GM12878 (cell line): ENCODE results near the gene PPP2R1A. TPM values are rescaled to one million over a fixed set of nuclear protein-coding genes. Genes with fewer than 3 reads are reported as not detected.

Experiments
- ATAC-seq: fragments of 200-7000 bp; cut with Tn5 transposase; 3 replicates; pipeline ENCODE4 v1.9.1; 2020; ENCODE audit warnings: mild to moderate bottlenecking, moderate library complexity
- BruUV-seq: library from RNA; stranded (reverse); fragments of 400-500 nt; replicated peaks from 2 replicates; lab custom pipeline; 2021; lab: Mats Ljungman, UMichigan
- CTCF ChIA-PET: fragments of 300-600 bp; sonication (Branson Sonifier 250); formaldehyde crosslinking; extraction: SDS; loops from one replicate; lab custom pipeline; 2021; ENCODE audit warnings: inconsistent platforms; lab: Yijun Ruan, JAX
- POLR2A ChIA-PET: fragments of 350-600 bp; formaldehyde crosslinking; extraction: SDS; loops from one replicate; lab custom pipeline; 2021; ENCODE audit warnings: inconsistent platforms; lab: Charles Lee
- RAD21 ChIA-PET: fragments of 300-600 bp; sonication (Branson Sonifier 250); formaldehyde crosslinking; loops from one replicate; lab custom pipeline; 2023; ENCODE audit warnings: antibody characterized with exemption; ENCODE audit not compliant: unreplicated experiment; lab: Charles Lee
- SMC1A ChIA-PET: fragments of 300-600 bp; sonication (Branson Sonifier 250); formaldehyde crosslinking; loops from one replicate; lab custom pipeline; 2023; ENCODE audit not compliant: unreplicated experiment, uncharacterized antibody; lab: Charles Lee
- DNase-seq: peaks from one replicate; pipeline ENCODE4 v3.0.0-alpha.2; 2011; ENCODE audit warnings: low read depth, low spot score
- FAIRE-seq: peaks from 3 replicates; lab custom pipeline; 2011; peaks lifted over from hg19 to GRCh38; lab: Jason Lieb, UNC
- H2AFZ ChIP-seq: 2 replicates; pipeline ENCODE4 v1.6.0; 2011; ENCODE audit warnings: low read depth, low read length, control low read depth; ENCODE audit not compliant: control insufficient read depth
- H3K27ac ChIP-seq: 2 replicates; pipeline ENCODE4 v1.5.1; 2011; ENCODE audit warnings: control low read depth; ENCODE audit not compliant: control insufficient read depth, insufficient read depth
- H3K27me3 ChIP-seq, 2 experiments: replicated peaks in 1 of 2; 2 replicates each; pipeline versions ENCODE4 v1.6.0 to v1.6.1; 2011; ENCODE audit warnings: low read length in 1 of 2; ENCODE audit not compliant: control insufficient read depth in 2 of 2, insufficient read depth in 2 of 2
- H3K36me3 ChIP-seq, 2 experiments: 2 replicates each; pipeline ENCODE4 v1.5.1; 2011; ENCODE audit warnings: low read length in 1 of 2; ENCODE audit not compliant: control insufficient read depth in 2 of 2, insufficient read depth in 2 of 2
- H3K4me1 ChIP-seq: 2 replicates; pipeline ENCODE4 v1.6.1; 2011; ENCODE audit warnings: mild to moderate bottlenecking, low read length, moderate library complexity, mixed read lengths; ENCODE audit not compliant: control insufficient read depth, insufficient read depth
- H3K4me2 ChIP-seq: 2 replicates; pipeline ENCODE4 v1.6.0; 2011; ENCODE audit warnings: control low read depth; ENCODE audit not compliant: control insufficient read depth, insufficient read depth
- H3K4me3 ChIP-seq: fragments of 200-600 bp; sonication (generic); 2 replicates; pipeline ENCODE4 v1.5.1; 2016
- H3K79me2 ChIP-seq: 2 replicates; pipeline ENCODE4 v1.6.0; 2011; ENCODE audit warnings: low read length; ENCODE audit not compliant: control insufficient read depth, insufficient read depth
- H3K9ac ChIP-seq: 2 replicates; pipeline ENCODE4 v1.8.0; 2011; ENCODE audit warnings: low read length, control low read depth, mixed read lengths; ENCODE audit not compliant: control insufficient read depth, insufficient read depth
- H3K9me3 ChIP-seq: replicated peaks from 3 replicates; pipeline ENCODE4 v1.5.1; 2011; ENCODE audit warnings: mild to moderate bottlenecking, low read length; ENCODE audit not compliant: control insufficient read depth, insufficient read depth
- H4K20me1 ChIP-seq: 2 replicates; pipeline ENCODE4 v1.6.0; 2011; ENCODE audit not compliant: control insufficient read depth, insufficient read depth
- BACH1 ChIP-seq: fragments of 450-650 bp; IDR thresholded peaks from 2 replicates; pipeline ENCODE4 v1.6.1; 2017; ENCODE audit warnings: mild to moderate bottlenecking, borderline replicate concordance
- CHD2 ChIP-seq: IDR thresholded peaks from 2 replicates; pipeline ENCODE4 v1.6.1; 2011; ENCODE audit warnings: low read depth, low read length, improper control_type of control experiment, borderline replicate concordance
- CREB1 ChIP-seq: IDR thresholded peaks from 2 replicates; pipeline ENCODE4 v1.6.1; 2012; ENCODE audit warnings: low read depth, mild to moderate bottlenecking, inconsistent platforms
- CREM ChIP-seq: IDR thresholded peaks from 2 replicates; pipeline ENCODE4 v1.6.1; 2014; ENCODE audit warnings: antibody characterized with exemption, low read depth
- EED ChIP-seq: sonication (generic); IDR thresholded peaks from 2 replicates; pipeline ENCODE4 v1.6.1; 2016; ENCODE audit warnings: antibody characterized with exemption, low read depth
- FOXM1 ChIP-seq: IDR thresholded peaks from 2 replicates; pipeline ENCODE4 v1.6.1; 2012; ENCODE audit warnings: low read depth, mild to moderate bottlenecking, inconsistent platforms, low read length, moderate library complexity
- HCFC1 ChIP-seq: fragments of 150-350 bp; IDR thresholded peaks from 2 replicates; pipeline ENCODE4 v1.6.1; 2014; ENCODE audit warnings: low read length
- KAT2A ChIP-seq: conservative IDR thresholded peaks from 2 replicates; pipeline ENCODE4 v1.6.1; 2011; ENCODE audit warnings: low read depth, low read length; ENCODE audit not compliant: control insufficient read depth
- MEF2A ChIP-seq: IDR thresholded peaks from 2 replicates; pipeline ENCODE4 v1.6.1; 2011; ENCODE audit warnings: low read depth, mild to moderate bottlenecking, low read length, moderate library complexity; ENCODE audit not compliant: insufficient read depth
- RFX5 ChIP-seq: IDR thresholded peaks from 2 replicates; pipeline ENCODE4 v1.6.1; 2011; ENCODE audit warnings: low read depth, low read length, improper control_type of control experiment
- SPI1 ChIP-seq: IDR thresholded peaks from 2 replicates; pipeline ENCODE4 v1.6.1; 2011; ENCODE audit warnings: low read depth, mild to moderate bottlenecking, low read length, moderate library complexity, borderline replicate concordance; ENCODE audit not compliant: insufficient read depth
- TCF3 ChIP-seq: IDR thresholded peaks from 2 replicates; pipeline ENCODE4 v1.6.1; 2012; ENCODE audit warnings: low read depth, mild to moderate bottlenecking, low read length, borderline replicate concordance; ENCODE audit not compliant: insufficient read depth
- TCF7 ChIP-seq: IDR thresholded peaks from 2 replicates; pipeline ENCODE4 v1.6.1; 2014; ENCODE audit warnings: antibody characterized with exemption, borderline replicate concordance
- WGBS: methylation state at CpG from one replicate; pipeline ENCODE4 v1.1.6; 2016; ENCODE audit warnings: low lambda C conversion rate; ENCODE audit not compliant: insufficient replicate concordance, insufficient coverage; ENCODE audit errors: missing lambda C conversion rate; 5-methylcytosine and 5-hydroxymethylcytosine counted together
- in situ Hi-C: fragments of 300-500 bp; cut with MboI; formaldehyde crosslinking; loops from 9 replicates; pipeline ENCODE4 v1.14.3; 2018; ENCODE audit warnings: mixed read lengths
- intact Hi-C: fragments of 100-400 bp; cut with micrococcal nuclease; formaldehyde crosslinking; loops from one replicate; pipeline ENCODE4 v1.14.2; 2022; ENCODE audit not compliant: unreplicated experiment
- polyA plus RNA-seq, 11 experiments: library from polyadenylated mRNA; depleted of rRNA in 4 of 11; unstranded in 6 of 11; stranded (reverse) in 5 of 11; fragments of >200 nt; fragmentation: Nextera tagmentation in 4 of 11; fragmentation: Illumina TruSeq in 1 of 11; extraction: Ambion mirVana in 4 of 11; extraction: Trizol in 1 of 11; gene quantifications; 1 replicate in 1 of 11; 2 replicates in 10 of 11; pipeline versions ENCODE4 v1.2.1 to v1.2.3, GENCODE V29; 2011 to 2016; ENCODE audit warnings: inconsistent platforms in 2 of 11, missing spikeins in 2 of 11, low read depth in 1 of 11
- total RNA-seq, 4 experiments: library from RNA; depleted of rRNA in 3 of 4; stranded (reverse); fragments of >200 nt in 3 of 4; fragmentation: Illumina TruSeq in 1 of 4; extraction: Trizol in 1 of 4; gene quantifications; 2 replicates each; pipeline versions ENCODE4 v1.2.1 to v1.2.3, GENCODE V29; 2013 to 2021
- TF ChIP-seq, protein P1 (sequence below): fragments of 150-350 bp; IDR thresholded peaks from 2 replicates; pipeline ENCODE4 v1.6.1; 2014; ENCODE audit warnings: mild to moderate bottlenecking, low read depth, low read length
- TF ChIP-seq, protein P2 (sequence below): IDR thresholded peaks from 2 replicates; pipeline ENCODE4 v1.6.1; 2011; ENCODE audit warnings: mild to moderate bottlenecking, low read depth, low read length, moderate library complexity; ENCODE audit not compliant: insufficient replicate concordance
- TF ChIP-seq, protein P3 (sequence below): fragments of 450-650 bp; IDR thresholded peaks from 2 replicates; pipeline ENCODE4 v1.6.1; 2017; ENCODE audit warnings: mild to moderate bottlenecking, moderate library complexity

The PPP2R1A gene
- total and polyA plus RNA-seq, 10 of the 15 experiments (the other 5 are each of a cell fraction or from before 2014, with no cell fraction given) = 16.0 to 359 (median 140) TPM

DNA sequence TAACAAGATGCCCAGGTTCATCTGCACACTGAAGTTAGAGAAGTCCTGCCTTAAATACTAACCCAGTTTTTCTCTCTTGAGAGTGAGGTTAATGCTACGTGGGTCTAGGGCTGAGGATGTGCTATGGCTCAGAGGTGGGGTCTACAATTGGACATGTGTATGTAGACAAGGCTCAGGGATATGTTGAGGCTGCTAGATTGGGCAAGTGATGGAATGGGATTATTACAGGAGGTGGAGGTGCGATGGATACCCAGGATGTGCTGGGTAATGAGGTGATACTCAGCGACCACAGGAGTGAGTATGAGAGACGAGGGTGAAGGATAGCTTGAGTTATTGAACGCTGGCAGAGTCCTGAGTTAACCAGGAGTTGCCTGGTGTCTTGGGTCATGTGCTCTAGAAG is 38.1 kb downstream of the PPP2R1A start (continued):
- no peak for TF ChIP-seq SPI1

DNA sequence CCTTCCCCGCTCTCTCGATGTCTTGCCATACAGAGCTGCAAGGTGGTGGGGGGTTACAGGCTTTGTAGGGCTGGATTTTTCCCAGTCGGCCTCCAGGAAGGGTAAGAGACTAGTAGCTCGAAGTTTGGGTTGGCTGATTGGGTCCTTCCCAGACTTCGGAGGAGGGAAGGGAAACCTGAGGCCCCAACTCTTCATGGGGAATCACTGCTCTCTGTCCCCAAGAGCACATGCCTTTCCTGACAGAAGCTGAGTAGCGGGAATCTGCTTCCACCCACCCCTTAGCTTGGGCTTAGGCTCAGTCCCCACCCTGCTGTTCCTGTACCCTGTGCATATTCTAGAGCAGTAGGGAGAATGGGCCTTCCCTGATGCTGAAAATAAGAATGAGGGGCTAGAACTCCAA is 39.7 kb downstream of the PPP2R1A start:
- RAD21 ChIA-PET = no interaction called here
- DNase-seq (no peak), ATAC-seq (no peak; the same call in 2 of the 3 replicates), FAIRE-seq (no peak)
- peaks cover 15 to 32% of the 10 kb centered on the region in 2 experiments for H3K36me3 ChIP-seq
- no peak overlapping the region for H3K9ac ChIP-seq
- no peak overlapping the region for H2AFZ ChIP-seq
- no peaks in the 10 kb centered on the region for H3K79me2 ChIP-seq
- no peak overlapping the region for H3K4me2 ChIP-seq
- no peaks in the 10 kb centered on the region for H4K20me1 ChIP-seq
- in situ Hi-C loops = no loop called here
- H3K4me1 ChIP-seq = no peaks in the 10 kb centered on the region
- POLR2A ChIA-PET = no interaction called here
- BruUV-seq = no TSS peak
- H3K27me3 ChIP-seq = no peaks in the 10 kb centered on the region
- TF ChIP-seq CREB1 (no peak), KAT2A (no peak), CHD2 (no peak), TCF7 (no peak), EED (no peak), HCFC1 (no peak), MEF2A (no peak), BACH1 (no peak), CREM (no peak), TCF3 (no peak), FOXM1 (no peak), RFX5 (no peak)
- TF ChIP-seq, protein P1, sequence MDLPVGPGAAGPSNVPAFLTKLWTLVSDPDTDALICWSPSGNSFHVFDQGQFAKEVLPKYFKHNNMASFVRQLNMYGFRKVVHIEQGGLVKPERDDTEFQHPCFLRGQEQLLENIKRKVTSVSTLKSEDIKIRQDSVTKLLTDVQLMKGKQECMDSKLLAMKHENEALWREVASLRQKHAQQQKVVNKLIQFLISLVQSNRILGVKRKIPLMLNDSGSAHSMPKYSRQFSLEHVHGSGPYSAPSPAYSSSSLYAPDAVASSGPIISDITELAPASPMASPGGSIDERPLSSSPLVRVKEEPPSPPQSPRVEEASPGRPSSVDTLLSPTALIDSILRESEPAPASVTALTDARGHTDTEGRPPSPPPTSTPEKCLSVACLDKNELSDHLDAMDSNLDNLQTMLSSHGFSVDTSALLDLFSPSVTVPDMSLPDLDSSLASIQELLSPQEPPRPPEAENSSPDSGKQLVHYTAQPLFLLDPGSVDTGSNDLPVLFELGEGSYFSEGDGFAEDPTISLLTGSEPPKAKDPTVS = no peak
- TF ChIP-seq, protein P2, sequence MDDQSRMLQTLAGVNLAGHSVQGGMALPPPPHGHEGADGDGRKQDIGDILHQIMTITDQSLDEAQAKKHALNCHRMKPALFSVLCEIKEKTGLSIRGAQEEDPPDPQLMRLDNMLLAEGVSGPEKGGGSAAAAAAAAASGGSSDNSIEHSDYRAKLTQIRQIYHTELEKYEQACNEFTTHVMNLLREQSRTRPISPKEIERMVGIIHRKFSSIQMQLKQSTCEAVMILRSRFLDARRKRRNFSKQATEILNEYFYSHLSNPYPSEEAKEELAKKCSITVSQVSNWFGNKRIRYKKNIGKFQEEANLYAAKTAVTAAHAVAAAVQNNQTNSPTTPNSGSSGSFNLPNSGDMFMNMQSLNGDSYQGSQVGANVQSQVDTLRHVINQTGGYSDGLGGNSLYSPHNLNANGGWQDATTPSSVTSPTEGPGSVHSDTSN = no peak
- TF ChIP-seq, protein P3, sequence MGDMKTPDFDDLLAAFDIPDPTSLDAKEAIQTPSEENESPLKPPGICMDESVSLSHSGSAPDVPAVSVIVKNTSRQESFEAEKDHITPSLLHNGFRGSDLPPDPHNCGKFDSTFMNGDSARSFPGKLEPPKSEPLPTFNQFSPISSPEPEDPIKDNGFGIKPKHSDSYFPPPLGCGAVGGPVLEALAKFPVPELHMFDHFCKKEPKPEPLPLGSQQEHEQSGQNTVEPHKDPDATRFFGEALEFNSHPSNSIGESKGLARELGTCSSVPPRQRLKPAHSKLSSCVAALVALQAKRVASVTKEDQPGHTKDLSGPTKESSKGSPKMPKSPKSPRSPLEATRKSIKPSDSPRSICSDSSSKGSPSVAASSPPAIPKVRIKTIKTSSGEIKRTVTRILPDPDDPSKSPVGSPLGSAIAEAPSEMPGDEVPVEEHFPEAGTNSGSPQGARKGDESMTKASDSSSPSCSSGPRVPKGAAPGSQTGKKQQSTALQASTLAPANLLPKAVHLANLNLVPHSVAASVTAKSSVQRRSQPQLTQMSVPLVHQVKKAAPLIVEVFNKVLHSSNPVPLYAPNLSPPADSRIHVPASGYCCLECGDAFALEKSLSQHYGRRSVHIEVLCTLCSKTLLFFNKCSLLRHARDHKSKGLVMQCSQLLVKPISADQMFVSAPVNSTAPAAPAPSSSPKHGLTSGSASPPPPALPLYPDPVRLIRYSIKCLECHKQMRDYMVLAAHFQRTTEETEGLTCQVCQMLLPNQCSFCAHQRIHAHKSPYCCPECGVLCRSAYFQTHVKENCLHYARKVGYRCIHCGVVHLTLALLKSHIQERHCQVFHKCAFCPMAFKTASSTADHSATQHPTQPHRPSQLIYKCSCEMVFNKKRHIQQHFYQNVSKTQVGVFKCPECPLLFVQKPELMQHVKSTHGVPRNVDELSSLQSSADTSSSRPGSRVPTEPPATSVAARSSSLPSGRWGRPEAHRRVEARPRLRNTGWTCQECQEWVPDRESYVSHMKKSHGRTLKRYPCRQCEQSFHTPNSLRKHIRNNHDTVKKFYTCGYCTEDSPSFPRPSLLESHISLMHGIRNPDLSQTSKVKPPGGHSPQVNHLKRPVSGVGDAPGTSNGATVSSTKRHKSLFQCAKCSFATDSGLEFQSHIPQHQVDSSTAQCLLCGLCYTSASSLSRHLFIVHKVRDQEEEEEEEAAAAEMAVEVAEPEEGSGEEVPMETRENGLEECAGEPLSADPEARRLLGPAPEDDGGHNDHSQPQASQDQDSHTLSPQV = no peak
- TF ChIP-seq, all 136 proteins: peak for 0
- Histone ChIP-seq H3K4me3 (no peak overlapping the region), H3K27ac (no peak overlapping the region), H3K9me3 (no peaks in the 10 kb centered on the region)
- intact Hi-C loops = no loop called here
- CTCF ChIA-PET = interaction anchor here (0.8 kb wide), 1 partner anchor 89 kb away, joined by 3 read pairs; no protein-coding TSS in a partner anchor
- SMC1A ChIA-PET = interaction anchor here (0.7 to 2.4 kb wide), 3 partner anchors 40 to 89 kb away, joined by 3 to 4 read pairs (median 3); partner anchors contain the start of genes PPP2R1A and ZNF836
- 98% methylated on average over 6 of the region's 6 CpGs for WGBS
